DOHH2 (cell line): Measurements from ENCODE around the gene TTC34.

Experiments used
- H3F3A ChIP-seq: fragments of 200-600 bp; sonication (generic), shearing (Covaris generic); 2 replicates; pipeline ENCODE4 v1.6.0; 2016; ENCODE audit warnings: antibody characterized with exemption, mild to moderate bottlenecking; ENCODE audit not compliant: control insufficient read depth, insufficient read depth
- H3K27ac ChIP-seq: fragments of 200-600 bp; sonication (generic); 2 replicates; pipeline ENCODE4 v1.5.1; 2014; ENCODE audit warnings: low read depth, mild to moderate bottlenecking, low read length, moderate library complexity
- H3K27me3 ChIP-seq: fragments of 200-600 bp; sonication (generic); 2 replicates; pipeline ENCODE4 v1.6.1; 2014; ENCODE audit warnings: mild to moderate bottlenecking, low read length, mixed read lengths; ENCODE audit not compliant: control insufficient read depth
- H3K36me3 ChIP-seq: fragments of 200-600 bp; sonication (generic); 2 replicates; pipeline ENCODE4 v1.6.1; 2014; ENCODE audit warnings: mild to moderate bottlenecking, low read length, moderate library complexity, mixed read lengths; ENCODE audit not compliant: control insufficient read depth
- H3K4me1 ChIP-seq: fragments of 200-600 bp; sonication (generic); 2 replicates; pipeline ENCODE4 v1.6.1; 2014; ENCODE audit warnings: mild to moderate bottlenecking, low read length, mixed read lengths; ENCODE audit not compliant: control insufficient read depth
- H3K4me2 ChIP-seq: fragments of 200-600 bp; sonication (generic); 2 replicates; pipeline ENCODE4 v1.6.0; 2014; ENCODE audit warnings: mild to moderate bottlenecking, low read length, moderate library complexity
- H3K4me3 ChIP-seq: fragments of 200-600 bp; sonication (generic); 2 replicates; pipeline ENCODE4 v1.5.1; 2014; ENCODE audit warnings: mild to moderate bottlenecking, low read length, mixed read lengths
- H3K79me2 ChIP-seq: fragments of 200-600 bp; sonication (generic); 2 replicates; pipeline ENCODE4 v1.6.1; 2014; ENCODE audit warnings: mild to moderate bottlenecking, low read length, mixed read lengths; ENCODE audit not compliant: control insufficient read depth
- H3K9me2 ChIP-seq: fragments of 200-600 bp; sonication (generic); replicated peaks from 2 replicates; pipeline ENCODE4 v1.6.1; 2014; ENCODE audit warnings: mild to moderate bottlenecking, low read length, mixed read lengths; ENCODE audit not compliant: control insufficient read depth
- H3K9me3 ChIP-seq: fragments of 200-600 bp; sonication (generic); 2 replicates; pipeline ENCODE4 v1.6.1; 2014; ENCODE audit warnings: antibody characterized with exemption, low read length, mixed read lengths; ENCODE audit not compliant: control insufficient read depth, insufficient read depth
- H4K20me1 ChIP-seq: fragments of 200-600 bp; sonication (generic); 2 replicates; pipeline ENCODE4 v1.6.0; 2014; ENCODE audit warnings: low read depth, mild to moderate bottlenecking, antibody characterized with exemption, low read length, moderate library complexity; ENCODE audit not compliant: control insufficient read depth, insufficient read depth
- CTCF ChIP-seq: fragments of 200-600 bp; sonication (generic); IDR thresholded peaks from one replicate; pipeline ENCODE4 v1.5.1; 2014; ENCODE audit warnings: antibody characterized with exemption, mild to moderate bottlenecking, low read depth, low read length; ENCODE audit not compliant: poor library complexity, severe bottlenecking
- EZH2phosphoT487 ChIP-seq: fragments of 200-600 bp; sonication (generic); IDR thresholded peaks from 2 replicates; pipeline ENCODE4 v1.6.1; 2017; ENCODE audit warnings: borderline replicate concordance, mild to moderate bottlenecking, antibody characterized with exemption, low read length, moderate library complexity, mixed read lengths

Gene TTC34

GRCh38 chr1:2646837-2647236 is 154.7 kb downstream of the TTC34 start:
- Histone ChIP-seq H3K4me3 (no peak overlapping the region), H3K4me1 (peaks cover 11% of the 10 kb centered on the region), H3K4me2 (no peak overlapping the region), H3K36me3 (no peaks in the 10 kb centered on the region), H3K27ac (no peak overlapping the region), H3K9me2 (no peaks in the 10 kb centered on the region), H3K79me2 (peaks cover 3% of the 10 kb centered on the region; the same call in 1 of the 2 replicates), H3K27me3 (no peaks in the 10 kb centered on the region), H4K20me1 (no peaks in the 10 kb centered on the region), H3K9me3 (0 out of 2 replicates have a peak, but pooled peaks cover 3% of the 10 kb centered on the region), H3F3A (no peaks in the 10 kb centered on the region)
- no peak for TF ChIP-seq CTCF
- TF ChIP-seq EZH2phosphoT487, result no peak

DNA sequence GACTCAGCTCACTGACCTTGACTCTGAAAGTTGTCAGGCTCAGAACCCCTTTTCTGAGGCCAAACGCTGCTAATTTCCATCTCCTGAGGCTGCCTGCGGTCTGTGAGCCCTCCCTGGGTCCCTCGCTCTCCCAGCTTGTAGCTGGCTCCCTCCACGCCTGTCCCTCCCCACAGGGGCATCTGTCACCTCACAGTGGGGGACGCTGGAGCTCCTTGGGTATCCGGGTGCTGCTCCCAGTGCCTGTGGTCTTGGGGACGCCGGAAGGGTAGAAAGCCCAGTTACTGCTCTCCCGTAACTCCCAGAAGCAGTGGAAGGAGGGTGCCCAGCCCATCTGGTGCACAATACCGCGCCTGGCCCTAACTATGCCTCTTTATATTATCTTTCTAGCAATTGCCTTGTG is 155.7 kb downstream of the TTC34 start:
- Histone ChIP-seq H3K4me1 (peaks cover 11% of the 10 kb centered on the region), H3K4me3 (no peak overlapping the region), H3K79me2 (peaks cover 3% of the 10 kb centered on the region; the same call in 1 of the 2 replicates), H3K9me3 (0 out of 2 replicates have a peak, but pooled peaks cover 3% of the 10 kb centered on the region), H3K36me3 (no peaks in the 10 kb centered on the region), H3F3A (no peaks in the 10 kb centered on the region), H3K9me2 (no peaks in the 10 kb centered on the region), H3K27ac (no peak overlapping the region), H4K20me1 (no peaks in the 10 kb centered on the region), H3K4me2 (no peak overlapping the region), H3K27me3 (no peaks in the 10 kb centered on the region)
- TF ChIP-seq EZH2phosphoT487, result no peak
- no peak for TF ChIP-seq CTCF

GRCh38 chr1:2645143-2645542 is 156.3 kb downstream of the TTC34 start:
- Histone ChIP-seq H3K4me1 (peaks cover 11% of the 10 kb centered on the region), H3K9me3 (0 out of 2 replicates have a peak, but pooled peaks cover 3% of the 10 kb centered on the region), H3K4me2 (no peak overlapping the region), H3K27me3 (no peaks in the 10 kb centered on the region), H3K4me3 (no peak overlapping the region), H3K79me2 (peaks cover 3% of the 10 kb centered on the region; the same call in 1 of the 2 replicates), H3K27ac (no peak overlapping the region), H3K36me3 (no peaks in the 10 kb centered on the region), H3K9me2 (no peaks in the 10 kb centered on the region), H4K20me1 (no peaks in the 10 kb centered on the region), H3F3A (no peaks in the 10 kb centered on the region)
- TF ChIP-seq CTCF, result no peak
- no peak for TF ChIP-seq EZH2phosphoT487
